ENCODE results near the gene DACT3.

Gene DACT3

GRCh38 chr19:46600384-46601317 lies 60.3 kb downstream of the DACT3 start:
- H3K4me2 ChIP-seq (ENCODE audit: low read length) = peak overlapping the region; percentile 72
- H2BK12ac ChIP-seq (ENCODE audit: low read length) = peak overlapping the region; percentile 50
- H2BK120ac ChIP-seq (ENCODE audit: insufficient read depth, low read length, poor library complexity) = peak overlapping the region; percentile 98
- H3K14ac ChIP-seq (ENCODE audit: low read length) = peak overlapping the region; percentile 96
- H3K18ac ChIP-seq (ENCODE audit: low read length) = peak overlapping the region; percentile 87
- H3K4ac ChIP-seq (ENCODE audit: low read depth, low read length) = peak overlapping the region; percentile 76
- H3K9me3 ChIP-seq (ENCODE audit: insufficient read depth, low read depth, low read length) = peaks cover 2% of the 10 kb centered on the region
- H3K79me1 ChIP-seq (ENCODE audit: low read length) = peaks cover 14% of the 10 kb centered on the region
- H2BK5ac ChIP-seq (ENCODE audit: low read depth, low read length, poor library complexity) = peak overlapping the region; percentile 96
- peak overlapping the region; percentile 65 for H2AK5ac ChIP-seq (ENCODE audit: low read length)
- H4K91ac ChIP-seq (ENCODE audit: low read depth, low read length) = peak overlapping the region; percentile 97
- H3K9ac ChIP-seq (ENCODE audit: low read length) = peak overlapping the region; percentile 96
- H4K8ac ChIP-seq (ENCODE audit: low read depth, low read length) = peak overlapping the region; percentile 88
- peak overlapping the region; percentile 89 for H3K27ac ChIP-seq (ENCODE audit: low read depth, low read length)
- peak overlapping the region; percentile 94 for H2AFZ ChIP-seq (ENCODE audit: insufficient read depth, low read length, poor library complexity)
- no peak overlapping the region for H3K23ac ChIP-seq (ENCODE audit: low read length)
- peak overlapping the region; percentile 95 for H3K4me3 ChIP-seq (ENCODE audit: low read depth, low read length)
- peak overlapping the region; percentile 78 for H4K12ac ChIP-seq (ENCODE audit: low read depth, low read length)
- peak; percentile 93 to 100 for DNase-seq
- peaks cover 26% of the 10 kb centered on the region for H3K79me2 ChIP-seq (ENCODE audit: control insufficient read depth, insufficient read depth, low read length, poor library complexity)
- WGBS (ENCODE audit: extremely low coverage, insufficient coverage, insufficient read length) = no CpG with 5 or more reads among the region's 93 CpGs
- no peaks in the 10 kb centered on the region for H3K27me3 ChIP-seq (ENCODE audit: insufficient read depth, low read length)
- H3K36me3 ChIP-seq (ENCODE audit: control insufficient read depth in 1 of 2, insufficient read depth in 2 of 2, low read length in 2 of 2) = peaks cover 5 to 16% of the 10 kb centered on the region in 2 experiments
- H3K4me1 ChIP-seq (ENCODE audit: control insufficient read depth in 1 of 2, insufficient read depth in 2 of 2, low read length in 2 of 2) = peaks cover 11 to 13% of the 10 kb centered on the region in 2 experiments

- no peak for DNase-seq
- peak overlapping the region; percentile 87 for H4K8ac ChIP-seq (ENCODE audit: low read depth, low read length)
- H4K12ac ChIP-seq (ENCODE audit: low read depth, low read length) = peak overlapping the region; percentile 78
- H3K9ac ChIP-seq (ENCODE audit: low read length) = no peak overlapping the region
- H3K9me3 ChIP-seq (ENCODE audit: insufficient read depth, low read depth, low read length) = peaks cover 2% of the 10 kb centered on the region
- H3K4ac ChIP-seq (ENCODE audit: low read depth, low read length) = peak overlapping the region; percentile 76
- H3K36me3 ChIP-seq (ENCODE audit: control insufficient read depth in 1 of 2, insufficient read depth in 2 of 2, low read length in 2 of 2) = peaks cover 0 to 8% of the 10 kb centered on the region in 2 experiments
- H4K91ac ChIP-seq (ENCODE audit: low read depth, low read length) = peak overlapping the region; percentile 97
- peak overlapping the region; percentile 72 for H3K4me2 ChIP-seq (ENCODE audit: low read length)
- no peak overlapping the region for H2BK12ac ChIP-seq (ENCODE audit: low read length)
- H2AFZ ChIP-seq (ENCODE audit: insufficient read depth, low read length, poor library complexity) = peak overlapping the region; percentile 72
- no peak overlapping the region for H3K23ac ChIP-seq (ENCODE audit: low read length)
- no peak overlapping the region for H3K27ac ChIP-seq (ENCODE audit: low read depth, low read length)
- peak overlapping the region; percentile 96 for H3K14ac ChIP-seq (ENCODE audit: low read length)
- no peaks in the 10 kb centered on the region for H3K27me3 ChIP-seq (ENCODE audit: insufficient read depth, low read length)
- no peak overlapping the region for H2BK120ac ChIP-seq (ENCODE audit: insufficient read depth, low read length, poor library complexity)
- peaks cover 14% of the 10 kb centered on the region for H3K79me1 ChIP-seq (ENCODE audit: low read length)
- H2BK5ac ChIP-seq (ENCODE audit: low read depth, low read length, poor library complexity) = no peak overlapping the region
- H2AK5ac ChIP-seq (ENCODE audit: low read length) = peak overlapping the region; percentile 65
- peak overlapping the region; percentile 16 for H3K4me3 ChIP-seq (ENCODE audit: low read depth, low read length)
- peak overlapping the region; percentile 87 for H3K18ac ChIP-seq (ENCODE audit: low read length)
- H3K79me2 ChIP-seq (ENCODE audit: control insufficient read depth, insufficient read depth, low read length, poor library complexity) = peaks cover 26% of the 10 kb centered on the region
- H3K4me1 ChIP-seq (ENCODE audit: control insufficient read depth in 1 of 2, insufficient read depth in 2 of 2, low read length in 2 of 2) = peaks cover 11 to 13% of the 10 kb centered on the region in 2 experiments
- WGBS (ENCODE audit: extremely low coverage, insufficient coverage, insufficient read length) = no CpG with 5 or more reads among the region's 9 CpGs
These were observed 61.1 kb downstream of the DACT3 start for GRCh38 chr19:46599716-46600373.

- no peak overlapping the region for H3K23ac ChIP-seq (ENCODE audit: low read length)
- WGBS (ENCODE audit: extremely low coverage, insufficient coverage, insufficient read length) = no CpG with 5 or more reads among the region's 4 CpGs
- H2BK12ac ChIP-seq (ENCODE audit: low read length) = no peak overlapping the region
- H3K14ac ChIP-seq (ENCODE audit: low read length) = no peak overlapping the region
- no peak for DNase-seq
- peaks cover 26% of the 10 kb centered on the region for H3K79me2 ChIP-seq (ENCODE audit: control insufficient read depth, insufficient read depth, low read length, poor library complexity)
- H2BK120ac ChIP-seq (ENCODE audit: insufficient read depth, low read length, poor library complexity) = no peak overlapping the region
- H2AFZ ChIP-seq (ENCODE audit: insufficient read depth, low read length, poor library complexity) = no peak overlapping the region
- H3K9me3 ChIP-seq (ENCODE audit: insufficient read depth, low read depth, low read length) = peaks cover 2% of the 10 kb centered on the region
- H3K4ac ChIP-seq (ENCODE audit: low read depth, low read length) = no peak overlapping the region
- H4K12ac ChIP-seq (ENCODE audit: low read depth, low read length) = no peak overlapping the region
- H3K4me3 ChIP-seq (ENCODE audit: low read depth, low read length) = no peak overlapping the region
- no peak overlapping the region for H2BK5ac ChIP-seq (ENCODE audit: low read depth, low read length, poor library complexity)
- peaks cover 14% of the 10 kb centered on the region for H3K79me1 ChIP-seq (ENCODE audit: low read length)
- no peak overlapping the region for H3K4me2 ChIP-seq (ENCODE audit: low read length)
- H3K4me1 ChIP-seq (ENCODE audit: control insufficient read depth in 1 of 2, insufficient read depth in 2 of 2, low read length in 2 of 2) = peaks cover 11 to 13% of the 10 kb centered on the region in 2 experiments
- H3K27me3 ChIP-seq (ENCODE audit: insufficient read depth, low read length) = no peaks in the 10 kb centered on the region
- no peak overlapping the region for H4K8ac ChIP-seq (ENCODE audit: low read depth, low read length)
- H3K9ac ChIP-seq (ENCODE audit: low read length) = no peak overlapping the region
- H3K36me3 ChIP-seq (ENCODE audit: control insufficient read depth in 1 of 2, insufficient read depth in 2 of 2, low read length in 2 of 2) = peaks cover 0 to 7% of the 10 kb centered on the region in 2 experiments
- no peak overlapping the region for H2AK5ac ChIP-seq (ENCODE audit: low read length)
- H4K91ac ChIP-seq (ENCODE audit: low read depth, low read length) = no peak overlapping the region
- no peak overlapping the region for H3K18ac ChIP-seq (ENCODE audit: low read length)
- H3K27ac ChIP-seq (ENCODE audit: low read depth, low read length) = no peak overlapping the region
These were observed 62.5 kb downstream of the DACT3 start for GRCh38 chr19:46598372-46598917.
